ENCODE data around the gene SDE2.
"Not testable (repeated sequence)": the region's sequence is repeated elsewhere in the genome, so short reads cannot be mapped to it uniquely, and the experiment has no call there.

Gene SDE2

DNA sequence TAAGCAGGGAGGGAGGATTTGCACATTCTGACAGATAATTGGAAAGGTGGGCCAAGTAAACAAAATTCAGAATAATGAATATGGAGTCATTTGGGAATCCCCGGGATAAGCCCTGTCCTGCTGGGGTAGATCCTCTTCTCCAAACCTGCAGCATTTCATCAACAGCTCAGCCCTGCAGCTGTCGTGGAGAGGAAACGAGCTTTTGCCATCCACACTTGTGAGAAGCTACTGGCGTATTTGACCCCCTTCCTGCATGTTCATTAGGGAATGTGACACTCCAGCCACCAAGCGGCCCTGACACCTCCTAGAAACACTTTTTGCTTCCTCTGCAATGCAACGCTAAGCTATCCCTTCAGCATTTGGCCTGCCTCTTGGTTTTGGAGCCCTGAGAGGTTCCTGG is 50.1 kb downstream of the SDE2 start:
- Histone ChIP-seq H3K9ac (ENCODE audit: low read depth, low read length) (no peak overlapping the region), H3K9me3 (ENCODE audit: control insufficient read depth, insufficient read depth, low read length) (no peaks in the 10 kb centered on the region), H3K4me1 (ENCODE audit: insufficient read depth, low read length) (peaks cover 60% of the 10 kb centered on the region), H3K36me3 (ENCODE audit: insufficient read depth, low read length) (no peaks in the 10 kb centered on the region)

DNA sequence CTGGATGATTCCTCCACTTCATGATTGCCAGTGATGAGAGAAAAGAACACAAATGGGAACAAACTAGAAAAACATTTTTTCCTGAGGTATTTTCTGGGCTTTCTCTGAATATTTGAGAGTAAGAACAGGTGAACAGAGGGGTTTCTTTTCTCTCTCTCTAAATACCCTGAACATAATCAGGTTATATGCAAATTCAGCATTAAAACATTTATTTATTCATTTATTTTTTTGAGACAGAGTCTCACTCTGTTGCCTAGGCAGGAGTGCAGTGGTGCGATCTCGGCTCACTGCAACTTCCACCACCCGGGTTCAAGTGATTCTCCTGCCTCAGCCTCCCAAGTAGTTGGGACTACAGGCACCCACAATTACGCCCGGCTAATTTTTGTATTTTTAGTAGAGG is 52.3 kb downstream of the SDE2 start:
- H3K4me1 ChIP-seq (ENCODE audit: insufficient read depth, low read length), result peaks cover 73% of the 10 kb centered on the region
- H3K9me3 ChIP-seq (ENCODE audit: control insufficient read depth, insufficient read depth, low read length), result no peaks in the 10 kb centered on the region
- H3K36me3 ChIP-seq (ENCODE audit: insufficient read depth, low read length), result no peaks in the 10 kb centered on the region
- H3K9ac ChIP-seq (ENCODE audit: low read depth, low read length), result no peak overlapping the region

DNA sequence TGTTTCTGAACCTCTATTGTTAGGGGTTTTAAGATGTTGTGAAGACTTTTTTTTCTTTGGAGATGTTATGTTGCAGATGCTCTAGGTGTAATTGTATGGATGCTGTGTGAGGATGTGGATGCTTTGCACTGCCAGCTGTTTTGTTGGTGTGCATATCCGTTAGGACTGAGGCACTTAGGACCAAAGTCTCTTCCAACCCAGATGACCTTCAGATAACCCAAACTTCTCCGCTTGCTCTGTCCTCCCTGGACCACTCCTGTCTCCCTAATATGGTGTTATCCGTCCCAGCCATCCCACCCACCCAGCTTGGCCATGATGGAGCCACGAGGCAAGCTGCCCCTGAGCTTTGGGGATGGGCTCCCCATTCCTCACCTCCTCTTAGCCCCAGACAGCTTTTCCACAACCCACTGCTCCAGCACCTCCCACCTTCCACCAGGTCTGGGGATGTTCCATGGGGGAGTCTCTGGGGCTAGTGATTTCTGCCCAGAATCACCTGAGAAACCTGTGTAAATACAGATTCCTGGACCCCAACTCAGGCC is 53.0 kb downstream of the SDE2 start:
- Histone ChIP-seq H3K9me3 (ENCODE audit: control insufficient read depth, insufficient read depth, low read length) (no peaks in the 10 kb centered on the region), H3K9ac (ENCODE audit: low read depth, low read length) (no peak overlapping the region), H3K4me1 (ENCODE audit: insufficient read depth, low read length) (peaks cover 77% of the 10 kb centered on the region), H3K36me3 (ENCODE audit: insufficient read depth, low read length) (no peaks in the 10 kb centered on the region)

DNA sequence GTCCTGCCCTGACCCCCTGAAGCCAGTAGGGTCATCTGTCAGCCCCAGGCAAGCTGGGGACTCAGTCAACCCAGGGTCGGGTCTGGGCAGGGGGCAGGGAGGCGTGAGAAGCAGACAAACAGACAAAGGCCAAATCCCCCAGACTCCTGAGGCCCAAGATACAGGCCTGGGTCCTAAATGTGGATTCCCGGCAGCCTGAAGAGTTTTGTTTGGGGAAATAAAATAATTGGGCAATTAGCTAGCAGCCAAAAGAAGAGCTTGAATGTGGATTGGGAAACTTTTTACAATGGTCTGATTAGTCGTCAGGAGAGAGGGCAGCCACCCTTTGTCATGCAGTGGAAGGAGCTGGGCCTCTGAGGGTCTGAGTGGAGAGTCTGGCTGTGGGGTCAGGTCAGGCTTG is 53.6 kb downstream of the SDE2 start:
- no peaks in the 10 kb centered on the region for H3K36me3 ChIP-seq (ENCODE audit: insufficient read depth, low read length)
- H3K9ac ChIP-seq (ENCODE audit: low read depth, low read length), result no peak overlapping the region
- H3K4me1 ChIP-seq (ENCODE audit: insufficient read depth, low read length), result peaks cover 74% of the 10 kb centered on the region
- no peaks in the 10 kb centered on the region for H3K9me3 ChIP-seq (ENCODE audit: control insufficient read depth, insufficient read depth, low read length)

DNA sequence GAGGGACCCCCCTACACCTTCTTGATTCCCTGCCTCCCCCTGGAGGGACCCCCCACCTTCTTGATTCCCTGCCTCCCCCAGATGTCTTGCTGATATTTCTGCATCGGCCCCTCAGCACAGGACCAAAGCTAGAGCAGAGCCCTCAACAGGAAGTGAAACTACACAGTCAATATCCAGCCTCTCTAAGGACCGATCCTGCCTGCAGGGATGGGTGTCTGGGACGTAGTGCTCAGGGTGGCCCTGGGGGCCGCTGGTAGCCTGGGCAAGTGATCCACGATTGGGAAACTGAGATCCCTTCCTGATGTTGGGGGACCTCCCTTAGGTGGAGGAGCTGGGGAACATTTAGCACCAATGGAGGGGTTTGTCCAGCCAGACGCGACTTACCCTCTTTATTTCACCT is 54.2 kb downstream of the SDE2 start:
- Histone ChIP-seq H3K36me3 (ENCODE audit: insufficient read depth, low read length) (no peaks in the 10 kb centered on the region), H3K9me3 (ENCODE audit: control insufficient read depth, insufficient read depth, low read length) (no peaks in the 10 kb centered on the region), H3K9ac (ENCODE audit: low read depth, low read length) (no peak overlapping the region), H3K4me1 (ENCODE audit: insufficient read depth, low read length) (peaks cover 76% of the 10 kb centered on the region)

DNA sequence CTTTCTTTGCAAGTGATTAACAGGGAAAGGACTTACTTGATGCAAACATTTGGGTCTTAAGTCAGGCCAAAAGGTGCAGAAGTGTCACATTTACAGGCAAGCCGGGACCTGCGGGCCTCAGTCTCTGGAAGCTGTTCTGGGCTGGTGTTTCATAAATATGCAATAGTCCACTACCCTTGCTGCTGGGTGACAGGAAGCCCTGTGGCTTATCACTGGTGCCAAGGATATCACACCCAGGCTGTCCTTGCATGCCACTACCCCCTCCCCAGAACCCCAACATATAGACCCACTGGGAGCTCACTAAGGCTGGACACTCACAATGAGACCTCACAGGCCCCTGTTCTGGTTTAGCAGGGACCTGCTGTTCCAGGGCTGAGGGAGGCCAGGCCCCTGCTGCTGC is 54.8 kb downstream of the SDE2 start:
- Histone ChIP-seq H3K9me3 (ENCODE audit: control insufficient read depth, insufficient read depth, low read length) (no peaks in the 10 kb centered on the region), H3K36me3 (ENCODE audit: insufficient read depth, low read length) (no peaks in the 10 kb centered on the region), H3K4me1 (ENCODE audit: insufficient read depth, low read length) (peaks cover 76% of the 10 kb centered on the region), H3K9ac (ENCODE audit: low read depth, low read length) (no peak overlapping the region)

DNA sequence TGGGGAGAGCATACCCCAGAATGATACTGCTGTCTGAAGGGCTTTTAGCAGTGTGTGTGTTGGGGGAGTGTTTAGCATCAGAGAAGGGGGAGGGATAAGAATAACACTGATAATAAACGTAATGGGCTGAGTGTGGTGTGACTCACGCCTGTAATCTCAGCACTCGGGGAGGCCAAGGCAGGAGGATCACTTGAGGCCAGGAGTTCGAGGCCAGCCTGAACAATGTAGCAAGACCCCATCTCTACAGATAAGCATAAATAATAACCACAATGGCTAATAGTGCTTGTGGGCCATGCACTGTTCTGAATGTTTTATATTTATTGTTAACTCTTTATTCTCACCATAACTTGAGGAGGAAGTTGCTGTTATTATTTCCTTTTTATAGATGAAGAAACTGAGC is 55.6 kb downstream of the SDE2 start:
- no peak overlapping the region for H3K9ac ChIP-seq (ENCODE audit: low read depth, low read length)
- H3K36me3 ChIP-seq (ENCODE audit: insufficient read depth, low read length), result no peaks in the 10 kb centered on the region
- H3K4me1 ChIP-seq (ENCODE audit: insufficient read depth, low read length), result peaks cover 68% of the 10 kb centered on the region
- no peaks in the 10 kb centered on the region for H3K9me3 ChIP-seq (ENCODE audit: control insufficient read depth, insufficient read depth, low read length)

DNA sequence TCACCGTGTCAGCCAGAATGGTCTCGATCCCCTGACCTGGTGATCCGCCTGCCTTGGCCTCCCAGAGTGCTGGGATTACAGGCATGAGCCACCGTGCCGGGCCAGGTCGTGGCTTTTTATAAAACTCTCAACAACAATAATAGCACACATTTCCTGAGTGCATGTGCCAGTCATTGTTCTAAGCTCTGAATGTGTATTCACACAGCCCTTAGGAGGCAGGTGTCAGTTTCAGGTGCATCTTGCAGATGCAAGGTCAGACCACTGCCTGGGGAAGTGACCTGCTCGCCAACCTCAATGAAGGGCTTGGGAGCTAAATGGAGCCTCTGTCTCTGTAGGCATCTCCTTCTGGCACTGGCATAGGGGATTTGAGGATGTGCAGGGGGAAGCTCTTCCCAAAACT is 56.6 kb downstream of the SDE2 start:
- Histone ChIP-seq H3K9me3 (ENCODE audit: control insufficient read depth, insufficient read depth, low read length) (no peaks in the 10 kb centered on the region), H3K9ac (ENCODE audit: low read depth, low read length) (no peak overlapping the region), H3K36me3 (ENCODE audit: insufficient read depth, low read length) (no peaks in the 10 kb centered on the region), H3K4me1 (ENCODE audit: insufficient read depth, low read length) (peaks cover 59% of the 10 kb centered on the region)

DNA sequence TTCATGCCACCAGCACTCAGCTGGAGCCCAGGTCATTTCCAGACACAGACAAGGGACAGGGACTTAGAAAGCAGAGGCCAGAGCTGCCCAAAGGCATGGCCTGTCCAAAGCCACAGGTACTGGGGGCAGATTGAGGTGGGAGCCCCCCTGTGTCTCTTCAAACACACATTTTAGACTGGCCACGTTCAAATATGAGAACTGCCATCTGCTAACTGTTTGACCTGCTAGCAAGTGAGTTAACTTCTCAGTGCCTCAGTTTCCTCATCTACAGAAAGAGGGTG is 57.3 kb downstream of the SDE2 start:
- H3K4me1 ChIP-seq (ENCODE audit: insufficient read depth, low read length), result peaks cover 54% of the 10 kb centered on the region
- no peaks in the 10 kb centered on the region for H3K9me3 ChIP-seq (ENCODE audit: control insufficient read depth, insufficient read depth, low read length)
- H3K9ac ChIP-seq (ENCODE audit: low read depth, low read length), result no peak overlapping the region
- no peaks in the 10 kb centered on the region for H3K36me3 ChIP-seq (ENCODE audit: insufficient read depth, low read length)

DNA sequence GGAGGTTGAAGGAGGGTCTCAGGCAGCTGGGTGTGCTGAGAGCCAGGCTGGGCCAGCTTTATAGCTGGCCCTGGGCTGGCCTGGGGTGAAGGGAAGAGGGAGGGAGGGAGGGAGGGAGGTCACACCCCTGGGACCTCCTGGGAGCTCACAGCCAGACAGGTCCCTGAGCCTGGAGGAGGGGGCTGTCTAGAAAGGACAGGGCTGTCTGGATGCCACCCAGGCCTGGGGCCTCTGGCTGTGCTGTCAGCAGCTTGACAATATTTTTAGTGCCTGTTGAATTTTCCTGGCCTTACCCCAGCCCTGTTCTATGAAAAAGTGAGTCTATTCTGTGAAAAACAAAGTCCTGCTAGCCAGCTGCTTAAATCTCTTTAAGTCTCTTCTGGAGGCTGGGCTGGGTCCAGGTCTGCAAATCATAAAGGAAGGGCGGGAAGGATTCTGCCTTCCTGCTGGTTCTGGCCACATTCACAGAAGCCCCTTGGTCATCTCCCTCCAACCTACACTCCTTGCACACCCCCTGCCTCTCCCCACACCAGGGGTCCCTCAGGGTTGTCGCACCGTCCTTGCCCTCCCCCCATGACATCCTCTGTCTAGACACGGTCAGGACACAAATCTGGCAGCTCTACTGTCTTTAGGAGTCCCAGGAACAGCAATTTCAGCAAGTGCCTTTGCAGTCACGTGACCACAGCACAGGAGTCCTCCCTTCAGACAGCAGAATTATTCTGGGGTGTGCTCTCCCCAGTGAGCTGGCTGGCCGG is 57.8 kb downstream of the SDE2 start, which contains the start of gene LEFTY2:
Gene LEFTY2, minus strand, starts transcription at position 34 of the 755 bp plus-strand sequence. CDS start 80 bp downstream, outside the sequence.
- Histone ChIP-seq H3K9ac (ENCODE audit: low read depth, low read length) (peak within 1 kb of the TSS; percentile 56; the same call in 1 of the 2 replicates), H3K4me1 (ENCODE audit: insufficient read depth, low read length) (peaks cover 50% of the 10 kb centered on the region)

DNA sequence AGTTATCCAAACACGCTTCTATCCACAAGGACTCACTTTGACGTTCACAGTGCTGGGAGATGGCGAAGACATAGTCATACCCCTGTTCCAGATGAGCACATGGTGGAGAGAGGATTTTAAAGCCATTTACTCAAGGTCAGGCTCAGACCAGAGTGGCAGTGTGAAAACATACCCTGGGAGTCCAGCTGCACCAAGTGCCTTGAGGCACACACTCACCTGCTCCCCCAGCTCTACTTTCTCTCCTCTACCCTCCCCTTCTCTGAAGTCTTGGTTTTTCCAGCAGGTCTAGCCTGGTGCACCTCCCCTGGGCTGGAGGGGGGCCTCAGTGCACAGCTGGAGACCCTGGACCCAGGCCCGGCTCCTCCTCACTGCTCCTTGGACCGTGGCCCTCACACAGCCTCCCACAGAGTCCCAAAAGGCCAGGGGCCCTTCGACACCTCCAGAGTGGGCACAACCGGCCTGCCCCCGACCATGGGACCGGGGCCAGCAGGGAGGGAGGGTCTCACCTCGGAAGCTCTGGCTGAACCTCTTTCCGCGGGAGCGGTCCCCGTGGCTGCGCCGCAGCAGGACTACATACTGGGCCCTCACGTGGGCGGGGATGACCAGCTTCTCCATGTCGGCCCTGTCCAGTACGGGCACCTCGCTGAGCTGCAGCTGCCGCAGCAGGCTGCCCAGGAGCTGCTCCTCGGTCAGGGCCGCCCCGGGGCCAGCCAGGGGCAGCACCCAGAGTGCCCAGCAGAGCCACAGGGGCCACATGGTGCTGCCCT is 58.6 kb downstream of the SDE2 start:
- Histone ChIP-seq H3K36me3 (ENCODE audit: insufficient read depth, low read length) (no peaks in the 10 kb centered on the region), H3K9me3 (ENCODE audit: control insufficient read depth, insufficient read depth, low read length) (no peaks in the 10 kb centered on the region), H3K4me1 (ENCODE audit: insufficient read depth, low read length) (peaks cover 42% of the 10 kb centered on the region), H3K9ac (ENCODE audit: low read depth, low read length) (no peak overlapping the region)

More for the DNA sequence above, 57.8 kb downstream of the SDE2 start, which contains the start of gene LEFTY2:
- H3K9me3 ChIP-seq (ENCODE audit: control insufficient read depth, insufficient read depth, low read length), result no peaks in the 10 kb centered on the region
- H3K36me3 ChIP-seq (ENCODE audit: insufficient read depth, low read length), result no peaks in the 10 kb centered on the region

DNA sequence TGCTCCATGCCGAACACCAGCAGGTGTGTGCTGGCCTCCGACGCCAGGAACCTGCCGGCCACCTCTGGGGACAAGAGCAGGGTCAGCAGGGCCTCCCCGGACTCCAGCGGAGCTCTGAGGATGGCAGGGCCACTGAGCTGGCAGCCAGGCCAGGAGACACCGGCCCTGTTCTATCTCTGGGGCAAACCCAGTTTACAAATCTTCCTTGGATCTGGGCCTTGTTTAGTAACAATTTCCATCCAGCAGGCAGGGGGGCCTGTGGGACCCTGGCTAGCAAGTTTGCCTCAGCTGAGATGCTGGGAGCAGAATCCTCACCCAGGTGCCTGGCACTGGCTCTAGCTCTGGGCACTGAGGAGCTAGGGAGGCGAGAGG is 59.2 kb downstream of the SDE2 start:
- H3K9me3 ChIP-seq (ENCODE audit: control insufficient read depth, insufficient read depth, low read length); H3K36me3 ChIP-seq (ENCODE audit: insufficient read depth, low read length): not testable (repeated sequence)
- peak overlapping the region; percentile 56; the same call in 1 of the 2 replicates for H3K9ac ChIP-seq (ENCODE audit: low read depth, low read length)
- peaks cover 35% of the 10 kb centered on the region for H3K4me1 ChIP-seq (ENCODE audit: insufficient read depth, low read length)

DNA sequence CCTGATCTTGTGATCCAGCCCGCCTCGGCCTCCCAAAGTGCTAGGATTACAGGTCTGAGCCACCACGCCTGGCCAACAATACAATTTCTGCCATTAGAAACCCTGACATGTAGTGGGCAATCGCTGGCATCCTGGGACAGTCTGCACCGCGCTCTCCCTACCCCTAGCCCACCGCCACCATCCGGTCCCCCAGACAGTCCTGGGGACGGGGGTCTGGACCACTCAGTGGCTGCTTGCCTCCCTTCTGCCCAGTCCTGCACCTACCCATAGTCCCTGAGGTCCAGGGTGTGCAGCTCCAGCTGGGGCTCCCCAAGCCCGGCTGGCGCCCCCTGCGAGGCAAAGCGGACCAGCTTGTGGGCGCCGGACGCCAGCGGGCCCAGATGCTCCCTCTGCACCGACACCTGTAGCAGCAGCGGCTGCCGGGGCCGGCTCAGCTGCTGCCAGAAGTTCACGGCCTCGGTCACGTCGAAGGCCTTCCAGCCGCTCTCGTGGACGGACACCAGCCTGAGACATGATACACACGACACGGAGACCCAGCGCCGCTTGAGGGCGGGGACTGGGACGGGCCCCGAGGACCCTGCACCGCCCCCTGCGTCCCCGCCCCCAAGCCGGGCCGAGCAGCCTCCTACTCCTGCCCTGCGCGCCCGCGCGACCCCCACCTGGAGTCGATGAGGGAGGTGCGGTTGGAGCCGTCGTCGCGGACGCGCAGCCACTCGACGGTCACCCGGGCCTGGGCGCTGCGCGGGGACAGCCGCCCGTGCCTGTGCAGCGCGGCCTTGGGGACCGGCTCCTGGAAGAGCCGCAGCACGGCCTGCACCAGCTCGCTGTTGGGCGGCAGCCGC is 59.8 kb downstream of the SDE2 start:
- H3K9me3 ChIP-seq (ENCODE audit: control insufficient read depth, insufficient read depth, low read length); H3K36me3 ChIP-seq (ENCODE audit: insufficient read depth, low read length): not testable (repeated sequence)
- Histone ChIP-seq H3K4me1 (ENCODE audit: insufficient read depth, low read length) (peaks cover 29% of the 10 kb centered on the region), H3K9ac (ENCODE audit: low read depth, low read length) (peak overlapping the region; percentile 56; the same call in 1 of the 2 replicates)
